Mammary epithelial cell (primary cell): ENCODE results near the gene UBFD1.

Source experiments
- EZH2 ChIP-seq: IDR thresholded peaks from 2 replicates; pipeline ENCODE4 v1.6.1; 2012; ENCODE audit warnings: low read length, inconsistent platforms, borderline replicate concordance
- TF ChIP-seq, protein P1 (sequence below), 2 donors: IDR thresholded peaks in 1 of 2; conservative IDR thresholded peaks in 1 of 2; 2 replicates each; pipeline ENCODE4 v1.5.1; 2011 to 2012; ENCODE audit warnings: inconsistent platforms in 2 of 2, low read length in 2 of 2, mild to moderate bottlenecking in 2 of 2, control low read depth in 1 of 2, low read depth in 1 of 2; ENCODE audit not compliant: insufficient read depth in 1 of 2; ENCODE audit errors: extremely low read depth in 1 of 2

DNA sequence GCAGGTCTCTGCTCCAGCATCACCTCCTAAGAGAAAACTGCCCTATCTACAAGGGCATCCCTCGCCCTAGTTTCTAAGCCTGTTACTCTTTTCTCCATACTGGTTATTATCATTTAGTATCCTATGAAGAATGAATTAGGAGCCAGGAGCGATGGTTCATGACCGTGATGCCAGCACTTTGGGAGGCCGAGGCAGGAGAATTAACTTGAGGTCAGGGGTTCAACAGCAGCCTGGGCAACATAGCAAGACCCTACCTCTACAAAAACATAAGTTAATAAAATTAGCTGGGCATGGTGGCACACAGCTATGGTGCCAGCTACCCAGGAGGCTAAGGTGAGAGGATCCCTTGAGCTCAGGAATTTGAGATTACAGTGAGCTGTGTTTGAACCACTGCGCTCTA lies 7.6 kb upstream of the UBFD1 start:
- TF ChIP-seq, protein P1, sequence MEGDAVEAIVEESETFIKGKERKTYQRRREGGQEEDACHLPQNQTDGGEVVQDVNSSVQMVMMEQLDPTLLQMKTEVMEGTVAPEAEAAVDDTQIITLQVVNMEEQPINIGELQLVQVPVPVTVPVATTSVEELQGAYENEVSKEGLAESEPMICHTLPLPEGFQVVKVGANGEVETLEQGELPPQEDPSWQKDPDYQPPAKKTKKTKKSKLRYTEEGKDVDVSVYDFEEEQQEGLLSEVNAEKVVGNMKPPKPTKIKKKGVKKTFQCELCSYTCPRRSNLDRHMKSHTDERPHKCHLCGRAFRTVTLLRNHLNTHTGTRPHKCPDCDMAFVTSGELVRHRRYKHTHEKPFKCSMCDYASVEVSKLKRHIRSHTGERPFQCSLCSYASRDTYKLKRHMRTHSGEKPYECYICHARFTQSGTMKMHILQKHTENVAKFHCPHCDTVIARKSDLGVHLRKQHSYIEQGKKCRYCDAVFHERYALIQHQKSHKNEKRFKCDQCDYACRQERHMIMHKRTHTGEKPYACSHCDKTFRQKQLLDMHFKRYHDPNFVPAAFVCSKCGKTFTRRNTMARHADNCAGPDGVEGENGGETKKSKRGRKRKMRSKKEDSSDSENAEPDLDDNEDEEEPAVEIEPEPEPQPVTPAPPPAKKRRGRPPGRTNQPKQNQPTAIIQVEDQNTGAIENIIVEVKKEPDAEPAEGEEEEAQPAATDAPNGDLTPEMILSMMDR (conservative IDR thresholded peaks at IDR 0.05 in 1 of 2, IDR thresholded peaks at IDR 0.05 in 1 of 2; ENCODE audit: extremely low read depth in 1 of 2, insufficient read depth in 1 of 2, low read depth in 1 of 2, low read length in 2 of 2): no peak
- no peak for TF ChIP-seq EZH2
